GM23248 (cell line): ENCODE results near the gene ZNF138. TPM values are rescaled to one million over a fixed set of nuclear protein-coding genes. Genes with fewer than 3 reads are reported as not detected.
"Not testable (repeated sequence)": the region's sequence is repeated elsewhere in the genome, so short reads cannot be mapped to it uniquely, and the experiment has no call there.

Experiments
- DNase-seq: peaks from one replicate; pipeline ENCODE4 v3.0.0-alpha.2; 2015
- H2AFZ ChIP-seq: fragments of 200-600 bp; sonication (generic); 2 replicates; pipeline ENCODE4 v1.6.1; 2016; ENCODE audit warnings: antibody characterized with exemption
- H3F3A ChIP-seq: fragments of 200-600 bp; sonication (generic); 2 replicates; pipeline ENCODE4 v1.6.1; 2016; ENCODE audit warnings: mild to moderate bottlenecking, antibody characterized with exemption, mixed run types; ENCODE audit not compliant: insufficient read depth
- H3K27ac ChIP-seq: fragments of 200-600 bp; sonication (generic); 2 replicates; pipeline ENCODE4 v1.5.1; 2016; ENCODE audit warnings: mild to moderate bottlenecking
- H3K27me3 ChIP-seq: fragments of 200-600 bp; sonication (generic); replicated peaks from 2 replicates; pipeline ENCODE4 v1.6.1; 2016; ENCODE audit warnings: mild to moderate bottlenecking; ENCODE audit not compliant: insufficient read depth
- H3K36me3 ChIP-seq: fragments of 200-600 bp; sonication (generic); 2 replicates; pipeline ENCODE4 v1.6.1; 2016; ENCODE audit warnings: low read depth, mild to moderate bottlenecking
- H3K4me1 ChIP-seq: fragments of 200-600 bp; sonication (generic); 2 replicates; pipeline ENCODE4 v1.6.1; 2016; ENCODE audit warnings: mild to moderate bottlenecking; ENCODE audit not compliant: insufficient read depth
- H3K4me2 ChIP-seq: fragments of 200-600 bp; sonication (generic); one replicate; pipeline ENCODE4 v1.6.1; 2016; ENCODE audit warnings: mild to moderate bottlenecking; ENCODE audit not compliant: unreplicated experiment
- H3K4me3 ChIP-seq: fragments of 200-600 bp; sonication (generic); 2 replicates; pipeline ENCODE4 v1.5.1; 2016; ENCODE audit warnings: mild to moderate bottlenecking
- H3K79me2 ChIP-seq: fragments of 200-600 bp; sonication (generic); 2 replicates; pipeline ENCODE4 v1.6.1; 2016; ENCODE audit warnings: mild to moderate bottlenecking; ENCODE audit not compliant: insufficient read depth
- H3K9ac ChIP-seq: fragments of 200-600 bp; sonication (generic); 2 replicates; pipeline ENCODE4 v1.6.1; 2016; ENCODE audit warnings: mild to moderate bottlenecking
- H3K9me2 ChIP-seq: fragments of 200-600 bp; sonication (generic); 2 replicates; pipeline ENCODE4 v1.6.1; 2016; ENCODE audit warnings: mixed run types, mild to moderate bottlenecking, moderate library complexity; ENCODE audit not compliant: insufficient read depth
- H3K9me3 ChIP-seq: fragments of 200-600 bp; sonication (generic); one replicate; pipeline ENCODE4 v1.6.1; 2017; ENCODE audit warnings: low read depth
- H4K20me1 ChIP-seq: fragments of 200-600 bp; sonication (generic); 2 replicates; pipeline ENCODE4 v1.6.0; 2016; ENCODE audit not compliant: insufficient read depth
- EZH2 ChIP-seq: fragments of 200-600 bp; sonication (generic); IDR thresholded peaks from 2 replicates; pipeline ENCODE4 v1.6.1; 2018; ENCODE audit warnings: antibody characterized with exemption, mild to moderate bottlenecking; ENCODE audit not compliant: insufficient read depth, poor library complexity, severe bottlenecking
- EZH2phosphoT487 ChIP-seq: fragments of 200-600 bp; sonication (generic); IDR thresholded peaks from 2 replicates; pipeline ENCODE4 v1.6.1; 2018; ENCODE audit warnings: antibody characterized with exemption, moderate library complexity, mild to moderate bottlenecking, low read depth; ENCODE audit not compliant: insufficient read depth
- WGBS, 2 experiments: methylation state at CpG; one replicate each; pipeline ENCODE4 v1.1.6; 2015 to 2017; ENCODE audit warnings: low lambda C conversion rate in 2 of 2, low coverage in 1 of 2; ENCODE audit errors: missing lambda C conversion rate in 2 of 2; 5-methylcytosine and 5-hydroxymethylcytosine counted together
- in situ Hi-C: fragments of 300-500 bp; cut with MboI; formaldehyde crosslinking; loops from 2 replicates; pipeline ENCODE4 v1.15.0; 2020
- polyA plus RNA-seq: library from polyadenylated mRNA; unstranded; fragments of >200 nt; fragmentation: Nextera tagmentation; extraction: Ambion mirVana; gene quantifications from 2 replicates; pipeline ENCODE4 v1.2.1, GENCODE V29; 2016
- total RNA-seq: library from RNA; depleted of rRNA; stranded (reverse); fragments of >200 nt; shearing (Covaris generic); gene quantifications from 2 replicates; pipeline ENCODE4 v1.2.3, GENCODE V29; 2014

ZNF138 gene
- total and polyA plus RNA-seq, 2 experiments from 2014 or later = 3.1 to 5.6 TPM

DNA sequence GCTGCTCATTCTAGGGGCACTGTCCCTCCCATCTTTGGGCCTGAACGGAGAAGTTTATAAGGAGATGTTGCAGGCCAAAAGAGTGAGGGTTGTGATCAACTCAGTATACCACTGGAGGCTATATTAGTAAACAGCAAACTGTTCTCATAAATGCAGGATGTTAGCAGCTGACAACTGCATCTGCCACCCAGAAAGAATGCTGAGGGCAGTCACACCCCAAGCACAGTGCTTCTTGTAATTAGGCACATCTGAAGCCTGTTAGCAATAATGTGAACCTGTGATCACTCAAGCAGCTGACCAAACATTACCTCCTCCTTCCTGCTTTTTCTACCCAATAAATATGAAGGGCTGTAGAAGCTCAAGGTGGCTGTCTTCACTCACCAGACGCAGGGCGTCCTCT, 38.4 kb upstream of the ZNF138 start:
- 33 to 34% methylated on average over 3 of the region's 3 CpGs for WGBS, 2 experiments
- H3K4me3 ChIP-seq = no peak overlapping the region
- DNase-seq = no peak
- H3K9me2 ChIP-seq = no peaks in the 10 kb centered on the region
- no peaks in the 10 kb centered on the region for H3K9me3 ChIP-seq
- no peaks in the 10 kb centered on the region for H3K4me1 ChIP-seq
- H3F3A ChIP-seq = no peaks in the 10 kb centered on the region
- TF ChIP-seq EZH2 (no peak), EZH2phosphoT487 (no peak)
- in situ Hi-C loops = no loop called here
- H4K20me1 ChIP-seq = no peaks in the 10 kb centered on the region
- H3K27ac ChIP-seq = no peak overlapping the region
- H3K4me2 ChIP-seq = no peak overlapping the region
- H3K36me3 ChIP-seq = no peaks in the 10 kb centered on the region
- H3K9ac ChIP-seq = no peak overlapping the region
- no peak overlapping the region for H2AFZ ChIP-seq
- H3K27me3 ChIP-seq = no peaks in the 10 kb centered on the region
- no peaks in the 10 kb centered on the region for H3K79me2 ChIP-seq

GRCh38 chr7:64758151-64758550, 36.1 kb upstream of the ZNF138 start:
- H2AFZ ChIP-seq = no peak overlapping the region
- no peaks in the 10 kb centered on the region for H3K27me3 ChIP-seq
- H3K79me2 ChIP-seq = no peaks in the 10 kb centered on the region
- H3K9me2 ChIP-seq = no peaks in the 10 kb centered on the region
- H3K9me3 ChIP-seq = no peaks in the 10 kb centered on the region
- no peaks in the 10 kb centered on the region for H3F3A ChIP-seq
- WGBS, 2 experiments = 28 to 39% methylated on average over 3 of the region's 3 CpGs
- H3K4me3 ChIP-seq = no peak overlapping the region
- H4K20me1 ChIP-seq = no peaks in the 10 kb centered on the region
- TF ChIP-seq EZH2phosphoT487 (no peak), EZH2 (no peak)
- H3K36me3 ChIP-seq = no peaks in the 10 kb centered on the region
- H3K27ac ChIP-seq = no peak overlapping the region
- no peak overlapping the region for H3K9ac ChIP-seq
- no peaks in the 10 kb centered on the region for H3K4me1 ChIP-seq
- no peak overlapping the region for H3K4me2 ChIP-seq
- in situ Hi-C loops = no loop called here
- DNase-seq = no peak

DNA sequence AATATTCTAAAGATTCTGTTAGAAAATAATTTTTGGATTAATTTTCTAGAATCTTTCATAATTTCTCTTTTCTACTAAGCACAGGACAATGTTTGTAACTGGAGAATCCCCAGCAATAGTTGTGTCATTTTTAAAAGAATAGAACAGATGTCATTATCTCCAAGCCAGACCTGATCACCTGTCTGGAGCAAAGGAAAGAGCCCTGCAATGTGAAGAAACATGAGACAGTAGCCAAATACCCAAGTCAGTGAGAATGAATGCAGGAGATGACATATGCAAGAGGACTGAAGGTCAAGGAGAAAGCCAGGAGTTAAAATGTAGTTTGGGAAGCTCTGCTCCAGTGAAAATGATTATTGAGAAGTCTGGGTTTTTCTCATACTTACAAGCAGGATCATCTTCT, 25.4 kb upstream of the ZNF138 start:
- Histone ChIP-seq H3F3A (no peaks in the 10 kb centered on the region), H2AFZ (no peak overlapping the region), H4K20me1 (no peaks in the 10 kb centered on the region), H3K36me3 (no peaks in the 10 kb centered on the region), H3K27ac (no peak overlapping the region), H3K9me3 (no peaks in the 10 kb centered on the region), H3K4me2 (no peak overlapping the region), H3K79me2 (no peaks in the 10 kb centered on the region), H3K4me1 (no peaks in the 10 kb centered on the region), H3K27me3 (no peaks in the 10 kb centered on the region), H3K9ac (no peak overlapping the region), H3K9me2 (no peaks in the 10 kb centered on the region), H3K4me3 (no peak overlapping the region)
- in situ Hi-C loops = no loop called here
- DNase-seq = no peak
- TF ChIP-seq EZH2 = no peak

GRCh38 chr7:64774204-64774842, 19.9 kb upstream of the ZNF138 start:
- Histone ChIP-seq H3K4me3 (no peak overlapping the region), H3K36me3 (no peaks in the 10 kb centered on the region), H2AFZ (no peak overlapping the region), H3K27me3 (no peaks in the 10 kb centered on the region), H3K9me2 (no peaks in the 10 kb centered on the region), H3K4me2 (no peak overlapping the region), H4K20me1 (no peaks in the 10 kb centered on the region), H3K9ac (no peak overlapping the region), H3K79me2 (no peaks in the 10 kb centered on the region), H3K27ac (no peak overlapping the region), H3K4me1 (no peaks in the 10 kb centered on the region), H3K9me3 (no peaks in the 10 kb centered on the region), H3F3A (no peaks in the 10 kb centered on the region)
- no peak for DNase-seq
- in situ Hi-C loops = no loop called here
- no peak for TF ChIP-seq EZH2
- no peak for TF ChIP-seq EZH2phosphoT487
- 54 to 61% methylated on average over 2 of the region's 2 CpGs for WGBS, 2 experiments

DNA sequence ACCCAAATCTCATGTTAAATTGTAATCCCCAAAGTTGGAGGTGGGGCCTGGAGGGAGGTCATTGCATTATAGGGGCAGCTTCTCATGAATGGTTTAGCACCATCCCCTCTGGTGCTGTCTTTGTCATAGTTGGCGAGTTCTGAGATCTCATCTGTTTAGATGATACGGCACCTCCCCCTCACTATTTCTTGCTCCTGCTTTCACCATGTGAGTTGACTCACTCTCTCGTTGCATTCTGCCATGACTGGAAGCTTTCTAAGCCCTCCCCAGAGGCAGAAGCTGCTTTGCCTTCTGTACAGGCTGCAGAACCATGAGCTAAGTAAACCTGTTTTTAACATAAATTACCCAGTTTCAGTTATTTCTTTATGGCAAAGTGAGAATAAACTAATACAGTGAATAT, 18.9 kb upstream of the ZNF138 start:
- H3K9me2 ChIP-seq = no peaks in the 10 kb centered on the region
- H4K20me1 ChIP-seq = no peaks in the 10 kb centered on the region
- no peak for TF ChIP-seq EZH2phosphoT487
- TF ChIP-seq EZH2 = no peak
- H3K27ac ChIP-seq = no peak overlapping the region
- no peak overlapping the region for H3K4me3 ChIP-seq
- 40 to 42% methylated on average over 3 of the region's 3 CpGs for WGBS, 2 experiments
- no peak overlapping the region for H2AFZ ChIP-seq
- H3K4me1 ChIP-seq = no peaks in the 10 kb centered on the region
- H3K79me2 ChIP-seq = no peaks in the 10 kb centered on the region
- in situ Hi-C loops = no loop called here
- H3F3A ChIP-seq = no peaks in the 10 kb centered on the region
- H3K9ac ChIP-seq = no peak overlapping the region
- DNase-seq = peak; percentile 4
- H3K4me2 ChIP-seq = no peak overlapping the region
- H3K9me3 ChIP-seq = no peaks in the 10 kb centered on the region
- H3K27me3 ChIP-seq = no peaks in the 10 kb centered on the region
- H3K36me3 ChIP-seq = no peaks in the 10 kb centered on the region

GRCh38 chr7:64784842-64785241, 9.4 kb upstream of the ZNF138 start:
- WGBS, 2 experiments = 59 to 84% methylated on average over 3 to 8 of the region's 23 CpGs
- H3F3A ChIP-seq, H2AFZ ChIP-seq, H3K27ac ChIP-seq, H3K27me3 ChIP-seq, H3K4me1 ChIP-seq, H3K9me3 ChIP-seq, H3K9me2 ChIP-seq, H3K4me2 ChIP-seq, H3K36me3 ChIP-seq, DNase-seq, H4K20me1 ChIP-seq, H3K9ac ChIP-seq, H3K79me2 ChIP-seq, in situ Hi-C loops, H3K4me3 ChIP-seq: not testable (repeated sequence)
